OCI-LY1 (cell line): ENCODE measurements around the gene ACAT1.

Source experiments
- EZH2 ChIP-seq: fragments of 200-600 bp; sonication (generic), shearing (Covaris generic); IDR thresholded peaks from 2 replicates; pipeline ENCODE4 v1.8.0; 2017; ENCODE audit warnings: borderline replicate concordance, mixed run types, mild to moderate bottlenecking, antibody characterized with exemption, low read length, moderate library complexity, mixed read lengths
- TF ChIP-seq, protein P1 (sequence below): fragments of 200-600 bp; sonication (generic), shearing (Covaris generic); IDR thresholded peaks from 2 replicates; pipeline ENCODE4 v1.5.1; 2017; ENCODE audit warnings: mild to moderate bottlenecking, antibody characterized with exemption, low read length, moderate library complexity, mixed read lengths

DNA sequence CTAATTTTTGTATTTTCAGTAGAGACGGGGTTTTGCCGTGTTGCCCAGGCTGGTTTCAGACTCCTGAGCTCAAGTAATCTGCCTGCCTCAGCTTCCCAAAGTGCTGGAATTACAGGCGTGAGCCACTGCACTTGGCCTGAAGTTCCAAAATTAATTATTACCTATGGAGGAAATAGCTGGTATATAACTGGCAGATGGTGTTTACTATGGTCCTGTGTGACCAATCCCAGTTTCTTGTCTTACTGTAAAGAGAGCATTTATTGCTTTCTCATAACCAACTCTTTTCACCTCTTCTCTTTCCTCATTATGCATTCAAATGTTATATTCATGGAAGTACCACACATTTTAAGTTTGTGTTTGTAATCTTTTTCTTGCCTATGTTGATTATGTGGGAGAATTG lies 24.2 kb upstream of the ACAT1 start:
- TF ChIP-seq, protein P1, sequence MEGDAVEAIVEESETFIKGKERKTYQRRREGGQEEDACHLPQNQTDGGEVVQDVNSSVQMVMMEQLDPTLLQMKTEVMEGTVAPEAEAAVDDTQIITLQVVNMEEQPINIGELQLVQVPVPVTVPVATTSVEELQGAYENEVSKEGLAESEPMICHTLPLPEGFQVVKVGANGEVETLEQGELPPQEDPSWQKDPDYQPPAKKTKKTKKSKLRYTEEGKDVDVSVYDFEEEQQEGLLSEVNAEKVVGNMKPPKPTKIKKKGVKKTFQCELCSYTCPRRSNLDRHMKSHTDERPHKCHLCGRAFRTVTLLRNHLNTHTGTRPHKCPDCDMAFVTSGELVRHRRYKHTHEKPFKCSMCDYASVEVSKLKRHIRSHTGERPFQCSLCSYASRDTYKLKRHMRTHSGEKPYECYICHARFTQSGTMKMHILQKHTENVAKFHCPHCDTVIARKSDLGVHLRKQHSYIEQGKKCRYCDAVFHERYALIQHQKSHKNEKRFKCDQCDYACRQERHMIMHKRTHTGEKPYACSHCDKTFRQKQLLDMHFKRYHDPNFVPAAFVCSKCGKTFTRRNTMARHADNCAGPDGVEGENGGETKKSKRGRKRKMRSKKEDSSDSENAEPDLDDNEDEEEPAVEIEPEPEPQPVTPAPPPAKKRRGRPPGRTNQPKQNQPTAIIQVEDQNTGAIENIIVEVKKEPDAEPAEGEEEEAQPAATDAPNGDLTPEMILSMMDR, result no peak
- no peak for TF ChIP-seq EZH2
